ENCODE data around the gene FHOD3. TPM values are rescaled to one million over a fixed set of nuclear protein-coding genes. Genes with fewer than 3 reads are reported as not detected.

FHOD3 gene
- total RNA-seq, 6 experiments from 2014 or later = 0.44 to 1.2 (median 0.62) TPM

DNA sequence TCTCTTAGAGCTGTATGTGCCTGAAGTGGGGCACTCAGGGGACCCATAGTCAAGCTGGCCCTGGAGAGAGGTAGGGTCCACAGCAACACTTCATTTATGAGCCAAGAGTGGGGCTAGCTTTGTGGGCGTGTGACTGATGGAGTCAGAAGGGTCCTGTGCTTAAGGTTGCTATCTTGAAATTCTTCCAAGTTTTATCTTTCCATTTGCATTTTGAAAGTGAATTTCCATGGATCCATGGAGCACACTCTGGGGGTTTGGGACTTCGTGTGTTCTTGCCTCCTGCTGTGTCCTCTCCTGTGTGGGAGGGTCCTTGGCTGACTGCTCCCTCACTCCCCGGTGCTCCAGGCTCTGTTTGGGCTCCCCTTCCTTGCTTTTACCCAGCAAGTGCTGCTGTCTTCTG is 50.8 kb downstream of the FHOD3 start:
- intact Hi-C loops (cut with DNase I) = no loop called here
- 77% methylated on average over 2 of the region's 3 CpGs for WGBS (ENCODE audit: insufficient coverage, low coverage, low lambda C conversion rate, missing lambda C conversion rate)
- DNase-seq (no peak), ATAC-seq (no peak)
- Histone ChIP-seq H3K27me3 (no peaks in the 10 kb centered on the region), H3K4me3 (no peak overlapping the region), H3K4me1 (peaks cover 0 to 14% (median 5%) of the 10 kb centered on the region in 4 donors), H3K9me3 (no peaks in the 10 kb centered on the region), H3K27ac (no peak overlapping the region), H3K36me3 (no peaks in the 10 kb centered on the region)
- TF ChIP-seq, protein P1, sequence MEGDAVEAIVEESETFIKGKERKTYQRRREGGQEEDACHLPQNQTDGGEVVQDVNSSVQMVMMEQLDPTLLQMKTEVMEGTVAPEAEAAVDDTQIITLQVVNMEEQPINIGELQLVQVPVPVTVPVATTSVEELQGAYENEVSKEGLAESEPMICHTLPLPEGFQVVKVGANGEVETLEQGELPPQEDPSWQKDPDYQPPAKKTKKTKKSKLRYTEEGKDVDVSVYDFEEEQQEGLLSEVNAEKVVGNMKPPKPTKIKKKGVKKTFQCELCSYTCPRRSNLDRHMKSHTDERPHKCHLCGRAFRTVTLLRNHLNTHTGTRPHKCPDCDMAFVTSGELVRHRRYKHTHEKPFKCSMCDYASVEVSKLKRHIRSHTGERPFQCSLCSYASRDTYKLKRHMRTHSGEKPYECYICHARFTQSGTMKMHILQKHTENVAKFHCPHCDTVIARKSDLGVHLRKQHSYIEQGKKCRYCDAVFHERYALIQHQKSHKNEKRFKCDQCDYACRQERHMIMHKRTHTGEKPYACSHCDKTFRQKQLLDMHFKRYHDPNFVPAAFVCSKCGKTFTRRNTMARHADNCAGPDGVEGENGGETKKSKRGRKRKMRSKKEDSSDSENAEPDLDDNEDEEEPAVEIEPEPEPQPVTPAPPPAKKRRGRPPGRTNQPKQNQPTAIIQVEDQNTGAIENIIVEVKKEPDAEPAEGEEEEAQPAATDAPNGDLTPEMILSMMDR (IDR thresholded peaks at IDR 0.05) = no peak
- no peak for TF ChIP-seq POLR2A (IDR thresholded peaks at IDR 0.05)

DNA sequence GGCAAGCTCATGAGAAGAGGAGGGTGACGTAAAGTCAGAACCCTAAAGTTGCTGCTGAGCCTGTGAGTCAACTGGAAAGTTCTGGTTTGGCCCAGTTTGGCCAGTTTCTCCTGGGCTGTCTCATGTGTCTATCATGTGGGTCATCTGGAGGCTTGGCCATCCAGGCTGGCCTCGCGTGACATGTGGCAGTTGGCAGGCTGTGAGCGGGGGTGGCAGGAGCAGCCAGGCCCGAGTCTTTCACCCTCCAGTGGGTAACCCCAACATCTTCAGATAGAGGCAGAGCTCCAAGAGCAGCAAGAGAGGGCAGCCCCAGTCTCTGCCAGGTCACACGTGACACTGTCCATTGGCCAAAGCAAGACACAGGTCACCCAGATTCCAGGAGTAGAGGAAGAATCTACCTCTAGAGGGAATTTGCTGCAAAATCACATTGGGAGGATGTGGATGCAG is 51.5 kb downstream of the FHOD3 start:
- ATAC-seq = peak; percentile 54 to 78 (median 72)
- 60% methylated on average over 1 of the region's 6 CpGs for WGBS (ENCODE audit: insufficient coverage, low coverage, low lambda C conversion rate, missing lambda C conversion rate)
- no peaks in the 10 kb centered on the region for H3K27me3 ChIP-seq
- no peak overlapping the region for H3K4me3 ChIP-seq
- TF ChIP-seq, protein P1 (IDR thresholded peaks at IDR 0.05) = no peak
- no peak for TF ChIP-seq POLR2A (IDR thresholded peaks at IDR 0.05)
- intact Hi-C loops (cut with DNase I) = no loop called here
- DNase-seq = peak in 1 of 3 donors; percentile 64
- H3K4me1 ChIP-seq = peaks cover 0 to 14% (median 5%) of the 10 kb centered on the region in 4 donors
- H3K9me3 ChIP-seq = no peaks in the 10 kb centered on the region
- H3K36me3 ChIP-seq = no peaks in the 10 kb centered on the region
- H3K27ac ChIP-seq = peak overlapping the region in 1 of 3 donors; percentile 30

DNA sequence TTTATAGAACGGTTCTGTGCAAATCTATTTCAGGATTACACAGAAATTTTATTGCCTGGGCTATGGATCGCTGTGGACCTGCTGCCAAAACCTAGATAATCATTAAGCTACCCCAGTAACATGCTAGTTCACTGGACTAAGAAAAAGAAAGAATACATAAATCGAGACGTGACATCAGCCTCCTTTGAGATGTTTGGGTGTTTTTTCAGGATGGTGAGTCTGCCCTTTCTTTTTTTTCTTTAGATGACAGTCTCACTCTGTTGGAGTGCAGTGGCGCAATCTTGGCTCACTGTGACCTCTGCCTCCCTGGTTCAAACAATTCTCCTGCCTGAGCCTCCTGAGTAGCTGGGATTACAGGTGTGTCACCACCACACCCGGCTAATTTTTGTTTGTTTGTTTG is 52.0 kb downstream of the FHOD3 start:
- H3K36me3 ChIP-seq = no peaks in the 10 kb centered on the region
- TF ChIP-seq, protein P1 (IDR thresholded peaks at IDR 0.05) = no peak
- TF ChIP-seq POLR2A (IDR thresholded peaks at IDR 0.05) = no peak
- no peaks in the 10 kb centered on the region for H3K27me3 ChIP-seq
- H3K4me3 ChIP-seq = no peak overlapping the region
- H3K9me3 ChIP-seq = no peaks in the 10 kb centered on the region
- intact Hi-C loops (cut with DNase I) = no loop called here
- ATAC-seq = peak; percentile 72 to 86 (median 84)
- WGBS (ENCODE audit: insufficient coverage, low coverage, low lambda C conversion rate, missing lambda C conversion rate) = 17% methylated on average over 6 of the region's 6 CpGs
- H3K27ac ChIP-seq = peak overlapping the region in 1 of 3 donors; percentile 30
- DNase-seq = no peak
- H3K4me1 ChIP-seq = peaks cover 0 to 14% (median 5%) of the 10 kb centered on the region in 4 donors

DNA sequence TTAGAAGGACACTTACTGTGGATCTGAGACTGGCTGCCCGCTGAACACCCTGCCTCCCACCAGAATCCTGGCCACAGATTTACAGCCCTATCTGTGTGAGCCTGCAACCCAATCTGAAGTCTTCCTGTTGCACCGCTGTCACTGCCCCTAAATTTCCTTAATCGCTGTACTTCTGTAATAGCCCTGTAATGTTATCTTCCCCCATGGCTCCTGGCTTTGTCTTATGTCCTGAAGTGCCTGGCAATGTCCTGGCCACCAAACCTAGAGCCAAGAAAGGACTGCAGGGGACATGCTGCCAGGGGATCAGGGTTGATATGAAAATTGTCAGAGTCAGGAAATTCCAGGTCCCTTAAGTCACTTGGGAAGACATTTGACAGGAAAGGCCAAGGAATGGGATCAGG is 52.7 kb downstream of the FHOD3 start:
- Histone ChIP-seq H3K27ac (no peak overlapping the region), H3K4me3 (no peak overlapping the region), H3K27me3 (no peaks in the 10 kb centered on the region), H3K4me1 (peaks cover 0 to 14% (median 5%) of the 10 kb centered on the region in 4 donors), H3K36me3 (no peaks in the 10 kb centered on the region), H3K9me3 (no peaks in the 10 kb centered on the region)
- intact Hi-C loops (cut with DNase I) = no loop called here
- 67% methylated on average over 3 of the region's 3 CpGs for WGBS (ENCODE audit: insufficient coverage, low coverage, low lambda C conversion rate, missing lambda C conversion rate)
- no peak for ATAC-seq
- no peak for TF ChIP-seq POLR2A (IDR thresholded peaks at IDR 0.05)
- TF ChIP-seq, protein P1 (IDR thresholded peaks at IDR 0.05) = no peak
- no peak for DNase-seq
